Fibroblast of lung (primary cell): ENCODE measurements around the gene UVRAG.

Experiments
- EZH2 ChIP-seq: IDR thresholded peaks from 2 replicates; pipeline ENCODE4 v1.5.1; 2012; ENCODE audit warnings: low read length, control low read depth, mild to moderate bottlenecking; ENCODE audit errors: missing control alignments
- TF ChIP-seq, protein P1 (sequence below), 2 donors: IDR thresholded peaks in 1 of 2; conservative IDR thresholded peaks in 1 of 2; 1 replicate in 1 of 2; 2 replicates in 1 of 2; pipeline ENCODE4 v1.5.1; 2011 to 2012; ENCODE audit warnings: low read length in 2 of 2, control low read depth in 1 of 2, inconsistent platforms in 1 of 2, low read depth in 1 of 2, mild to moderate bottlenecking in 1 of 2

DNA sequence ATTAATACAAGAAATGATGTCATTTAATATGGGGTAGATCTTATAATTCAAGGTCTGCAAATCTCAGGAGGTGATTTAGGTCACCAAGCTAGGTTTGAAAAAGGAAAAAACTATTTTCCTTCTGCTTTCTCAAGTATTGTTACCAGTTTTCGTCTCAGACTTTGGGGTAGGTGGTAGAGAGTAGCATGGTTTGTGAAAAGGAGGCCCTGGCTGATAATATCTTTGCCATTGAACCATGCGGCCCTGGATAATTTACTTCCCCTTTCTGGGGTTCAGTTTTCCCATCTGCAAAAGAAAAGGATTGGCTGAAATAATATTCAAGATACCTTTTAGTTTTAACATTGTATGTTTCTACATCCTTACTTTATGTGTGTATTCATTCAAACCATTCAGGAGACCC is 299.2 kb downstream of the UVRAG start:
- TF ChIP-seq, protein P1, sequence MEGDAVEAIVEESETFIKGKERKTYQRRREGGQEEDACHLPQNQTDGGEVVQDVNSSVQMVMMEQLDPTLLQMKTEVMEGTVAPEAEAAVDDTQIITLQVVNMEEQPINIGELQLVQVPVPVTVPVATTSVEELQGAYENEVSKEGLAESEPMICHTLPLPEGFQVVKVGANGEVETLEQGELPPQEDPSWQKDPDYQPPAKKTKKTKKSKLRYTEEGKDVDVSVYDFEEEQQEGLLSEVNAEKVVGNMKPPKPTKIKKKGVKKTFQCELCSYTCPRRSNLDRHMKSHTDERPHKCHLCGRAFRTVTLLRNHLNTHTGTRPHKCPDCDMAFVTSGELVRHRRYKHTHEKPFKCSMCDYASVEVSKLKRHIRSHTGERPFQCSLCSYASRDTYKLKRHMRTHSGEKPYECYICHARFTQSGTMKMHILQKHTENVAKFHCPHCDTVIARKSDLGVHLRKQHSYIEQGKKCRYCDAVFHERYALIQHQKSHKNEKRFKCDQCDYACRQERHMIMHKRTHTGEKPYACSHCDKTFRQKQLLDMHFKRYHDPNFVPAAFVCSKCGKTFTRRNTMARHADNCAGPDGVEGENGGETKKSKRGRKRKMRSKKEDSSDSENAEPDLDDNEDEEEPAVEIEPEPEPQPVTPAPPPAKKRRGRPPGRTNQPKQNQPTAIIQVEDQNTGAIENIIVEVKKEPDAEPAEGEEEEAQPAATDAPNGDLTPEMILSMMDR (conservative IDR thresholded peaks at IDR 0.05 in 1 of 2, IDR thresholded peaks at IDR 0.05 in 1 of 2; ENCODE audit: low read depth in 1 of 2, low read length in 2 of 2): no peak
- no peak for TF ChIP-seq EZH2
